DND-41 (cell line): Measurements from ENCODE around the gene GRK1.

Experiments
- EZH2 ChIP-seq: IDR thresholded peaks from 3 replicates; pipeline ENCODE4 v1.6.1; 2012; ENCODE audit warnings: borderline replicate concordance, low read depth, mild to moderate bottlenecking, moderate library complexity, low read length, inconsistent platforms; ENCODE audit not compliant: severe bottlenecking
- TF ChIP-seq, protein P1 (sequence below): IDR thresholded peaks from 2 replicates; pipeline ENCODE4 v1.5.1; 2012; ENCODE audit warnings: borderline replicate concordance, low read length, moderate library complexity, mild to moderate bottlenecking; ENCODE audit not compliant: poor library complexity, severe bottlenecking; ENCODE audit errors: extremely low read depth

DNA sequence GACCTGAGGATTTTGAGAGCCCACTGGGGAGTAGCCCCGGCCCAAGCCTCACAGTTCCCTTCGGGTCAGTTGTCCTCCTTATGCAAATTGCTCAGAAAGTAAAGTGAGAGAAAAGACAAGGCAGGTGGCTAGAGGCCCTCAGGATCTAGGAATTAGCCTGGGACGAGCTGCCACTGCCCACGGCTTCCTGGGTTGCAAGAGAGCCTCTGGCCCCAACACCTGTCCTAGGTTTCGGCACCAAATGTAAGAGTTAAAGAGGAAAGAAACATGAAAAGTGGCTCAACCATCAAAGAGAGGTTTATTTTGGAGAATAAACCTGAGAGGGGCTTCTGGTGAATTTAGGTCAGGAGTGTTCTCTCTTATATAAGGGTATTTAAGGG is 117.6 kb downstream of the GRK1 start:
- TF ChIP-seq, protein P1, sequence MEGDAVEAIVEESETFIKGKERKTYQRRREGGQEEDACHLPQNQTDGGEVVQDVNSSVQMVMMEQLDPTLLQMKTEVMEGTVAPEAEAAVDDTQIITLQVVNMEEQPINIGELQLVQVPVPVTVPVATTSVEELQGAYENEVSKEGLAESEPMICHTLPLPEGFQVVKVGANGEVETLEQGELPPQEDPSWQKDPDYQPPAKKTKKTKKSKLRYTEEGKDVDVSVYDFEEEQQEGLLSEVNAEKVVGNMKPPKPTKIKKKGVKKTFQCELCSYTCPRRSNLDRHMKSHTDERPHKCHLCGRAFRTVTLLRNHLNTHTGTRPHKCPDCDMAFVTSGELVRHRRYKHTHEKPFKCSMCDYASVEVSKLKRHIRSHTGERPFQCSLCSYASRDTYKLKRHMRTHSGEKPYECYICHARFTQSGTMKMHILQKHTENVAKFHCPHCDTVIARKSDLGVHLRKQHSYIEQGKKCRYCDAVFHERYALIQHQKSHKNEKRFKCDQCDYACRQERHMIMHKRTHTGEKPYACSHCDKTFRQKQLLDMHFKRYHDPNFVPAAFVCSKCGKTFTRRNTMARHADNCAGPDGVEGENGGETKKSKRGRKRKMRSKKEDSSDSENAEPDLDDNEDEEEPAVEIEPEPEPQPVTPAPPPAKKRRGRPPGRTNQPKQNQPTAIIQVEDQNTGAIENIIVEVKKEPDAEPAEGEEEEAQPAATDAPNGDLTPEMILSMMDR, result no peak
- no peak for TF ChIP-seq EZH2
